HG02642 (cell line): ENCODE measurements around the gene TOR1A.
"Not testable (repeated sequence)": the region's sequence is repeated elsewhere in the genome, so short reads cannot be mapped to it uniquely, and the experiment has no call there.

Experiments
- ATAC-seq: cut with Tn5 transposase; IDR thresholded peaks from one replicate; pipeline ENCODE4 v1.9.1; 2021; ENCODE audit warnings: mild to moderate bottlenecking; ENCODE audit not compliant: unreplicated experiment, poor library complexity

TOR1A gene

DNA sequence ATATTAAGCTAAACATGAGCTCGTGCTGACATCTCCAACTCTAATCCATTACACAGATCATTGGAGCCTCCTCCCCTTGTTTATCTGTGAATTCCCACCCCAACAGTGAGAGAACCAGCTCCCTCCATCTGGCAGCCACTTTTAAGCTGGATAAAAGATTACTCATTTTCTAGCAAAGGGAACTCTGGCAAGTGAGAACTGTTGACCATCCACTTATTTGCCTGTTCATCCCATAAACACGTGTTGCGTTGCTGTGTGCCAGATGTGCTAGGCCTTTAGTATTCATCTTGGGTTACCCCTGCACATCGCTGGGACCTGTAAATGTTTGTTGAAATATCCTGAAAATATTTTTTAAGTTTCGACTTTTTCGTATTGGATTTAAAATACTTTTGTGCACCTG, 2.4 kb upstream of the TOR1A start:
- ATAC-seq = no peak

DNA sequence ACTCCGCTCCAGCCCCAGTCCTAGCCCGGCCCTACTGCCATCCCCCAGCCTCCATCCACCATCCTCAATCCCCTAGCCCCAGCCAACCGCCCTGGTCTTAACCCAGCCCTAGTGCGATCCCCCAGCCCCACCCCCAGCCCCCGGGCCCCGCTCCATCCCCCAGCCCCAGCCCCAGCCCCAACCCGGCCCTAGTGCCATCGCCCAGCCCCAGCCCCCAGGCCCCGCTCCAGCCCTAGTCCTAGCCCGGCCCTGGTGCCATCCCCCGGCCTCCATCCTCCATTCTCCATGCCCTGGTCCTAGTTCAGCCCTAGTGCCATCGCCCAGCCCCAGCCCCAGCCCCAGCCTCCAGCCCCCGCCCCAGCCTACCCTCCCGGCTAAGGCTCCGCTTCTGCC, 398 bp downstream of the TOR1A start:
- no peak for ATAC-seq

DNA sequence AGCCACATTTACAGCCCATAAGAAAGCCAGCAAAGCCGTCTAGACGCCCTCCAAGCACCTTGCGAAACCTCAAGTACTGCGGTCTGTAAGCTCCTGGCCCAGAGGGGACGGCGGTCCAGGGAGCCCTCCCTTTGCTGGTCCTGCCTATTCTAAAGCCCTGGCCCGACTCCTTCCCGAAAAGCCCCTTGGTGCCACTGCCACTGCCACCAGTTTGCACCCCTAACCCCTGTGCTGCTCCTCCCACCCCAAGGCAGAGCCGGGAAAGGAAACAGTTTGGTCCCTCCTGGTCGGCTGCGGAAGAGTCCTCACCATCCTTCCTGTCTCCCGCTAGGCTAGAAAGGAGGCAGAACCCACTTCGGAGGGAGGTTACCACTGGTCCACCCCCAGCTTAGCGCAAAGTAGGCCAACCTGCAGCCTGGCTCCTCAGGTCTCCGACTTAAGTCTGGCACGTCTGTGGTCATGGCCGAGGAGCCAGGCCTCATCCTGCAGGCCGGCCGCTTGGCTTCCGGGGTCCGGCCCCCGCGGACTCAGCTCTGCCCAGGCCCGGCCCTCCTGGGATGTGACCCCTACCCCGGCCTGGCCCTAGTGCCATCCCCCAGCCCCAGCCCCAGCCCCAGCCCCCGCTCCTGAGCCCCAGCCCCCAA, 916 bp downstream of the TOR1A start:
- ATAC-seq = no peak

DNA sequence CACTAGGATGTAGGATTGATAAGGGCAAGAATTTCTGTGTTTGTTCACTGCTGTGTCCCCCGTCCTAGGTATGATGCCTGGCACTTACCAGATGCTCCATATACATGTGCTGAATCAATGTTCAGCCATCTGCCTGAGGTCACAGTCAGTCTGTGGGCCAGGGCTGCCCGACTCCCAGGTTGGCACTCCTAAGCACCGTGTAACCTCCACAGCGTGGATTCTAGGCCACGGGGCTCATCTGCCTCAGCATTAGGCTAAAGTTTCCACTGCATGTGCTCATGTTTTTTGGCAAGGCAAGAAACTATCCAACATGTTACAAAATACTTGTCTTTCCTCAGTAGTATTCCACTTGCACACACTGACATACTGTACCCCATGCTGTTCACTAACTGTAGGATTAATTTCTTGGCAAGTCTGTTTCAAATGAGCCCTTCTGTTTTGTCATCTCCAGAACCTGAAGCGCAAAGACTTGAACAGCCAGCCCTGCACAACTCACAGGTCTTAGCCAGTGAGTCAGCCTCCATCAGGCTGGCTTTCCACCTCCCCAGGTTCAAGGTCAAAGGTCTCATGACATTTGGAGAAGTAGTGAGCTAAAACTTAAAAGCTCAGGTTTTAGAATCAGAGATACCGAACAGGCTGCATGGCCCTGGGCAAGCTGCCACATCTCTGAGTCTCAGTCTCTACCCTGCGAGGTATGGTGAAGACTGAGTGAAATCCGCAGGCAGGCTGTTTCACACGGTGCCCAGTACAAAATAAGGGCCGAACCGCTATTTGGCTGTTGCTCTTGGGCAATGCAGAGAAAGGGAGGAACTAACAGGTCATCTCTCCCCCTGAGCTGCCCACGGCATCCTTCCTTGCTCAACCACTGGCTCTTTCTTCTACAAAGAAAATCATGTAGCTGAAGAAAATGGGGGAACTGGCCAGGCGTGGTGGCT, 7.2 kb downstream of the TOR1A start:
- no peak for ATAC-seq

DNA sequence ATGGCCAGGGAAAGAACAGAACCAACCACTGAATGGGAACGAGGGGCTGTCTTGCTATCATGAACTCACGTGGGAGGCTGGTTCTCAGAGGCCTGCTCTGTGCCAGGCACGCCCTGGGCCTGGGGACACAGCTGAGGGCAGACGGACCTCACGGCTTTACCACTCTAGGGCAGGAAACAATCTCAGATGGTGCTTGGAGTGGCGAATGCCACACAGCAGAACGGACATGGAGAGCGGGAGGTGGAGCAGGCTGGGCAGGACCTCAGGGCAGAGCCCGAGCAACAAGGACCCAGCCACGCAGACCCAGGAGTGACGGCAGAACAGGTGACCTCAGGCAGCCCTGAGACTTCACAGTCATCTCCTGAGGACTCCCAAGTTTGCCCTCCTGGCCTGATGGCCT, 8.7 kb downstream of the TOR1A start:
- ATAC-seq = no peak

DNA sequence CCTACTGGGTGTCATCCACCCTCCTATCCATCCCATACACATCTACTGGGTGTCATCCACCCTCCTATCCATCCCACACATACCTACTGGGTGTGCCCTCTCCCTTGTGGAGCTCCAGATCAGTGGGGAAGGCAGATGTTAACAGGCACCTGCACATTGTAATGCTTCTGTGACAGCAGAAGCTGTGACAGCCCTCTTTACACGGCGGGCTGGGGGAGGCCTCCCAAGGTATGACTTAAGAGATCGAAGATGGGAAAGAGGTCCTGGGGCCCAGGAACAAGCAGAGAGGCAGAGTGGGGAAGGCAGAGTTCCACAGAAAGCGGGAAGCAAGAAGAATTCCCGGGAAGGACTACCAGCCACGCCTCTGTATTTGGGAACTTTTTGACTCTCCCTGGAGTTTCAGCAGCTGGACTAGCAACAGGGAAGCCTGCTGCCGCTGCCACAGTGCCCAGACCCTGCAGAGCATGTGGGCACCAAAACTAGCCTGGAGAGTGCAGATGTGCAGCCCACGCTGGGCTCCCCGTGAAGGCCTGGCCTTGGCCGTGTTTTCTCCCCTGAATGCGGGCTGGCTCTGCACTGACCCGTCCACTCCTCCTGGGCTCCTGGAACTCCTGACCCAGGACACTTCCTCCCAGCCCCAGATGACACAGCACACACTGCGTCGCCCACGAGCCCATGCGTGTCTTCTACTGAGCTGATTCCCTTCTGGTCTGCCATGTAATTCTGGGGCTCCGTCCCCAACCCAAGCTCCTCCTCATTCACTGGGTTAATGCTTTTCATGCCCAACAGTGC, 9.3 kb downstream of the TOR1A start:
- no peak for ATAC-seq

DNA sequence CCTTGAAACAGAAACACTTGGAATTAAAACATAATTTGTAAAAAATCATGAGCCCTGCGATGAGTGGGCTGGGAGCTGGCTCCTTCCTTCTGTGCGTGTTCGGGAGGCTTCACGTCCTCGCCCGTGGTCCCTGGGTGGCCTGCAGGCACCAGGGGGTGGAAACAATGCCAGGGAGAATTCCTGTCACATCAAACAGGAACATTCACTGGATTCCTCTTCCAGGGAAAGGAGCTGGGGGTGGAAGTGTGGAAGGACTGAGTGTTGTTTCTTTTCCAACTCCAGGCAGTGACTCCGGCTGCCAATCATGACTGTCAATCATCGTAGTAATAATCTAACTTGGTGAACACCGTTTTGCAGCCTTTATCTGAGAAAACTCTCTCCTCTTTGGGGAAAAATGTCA, 10.3 kb downstream of the TOR1A start:
- ATAC-seq = no peak

DNA sequence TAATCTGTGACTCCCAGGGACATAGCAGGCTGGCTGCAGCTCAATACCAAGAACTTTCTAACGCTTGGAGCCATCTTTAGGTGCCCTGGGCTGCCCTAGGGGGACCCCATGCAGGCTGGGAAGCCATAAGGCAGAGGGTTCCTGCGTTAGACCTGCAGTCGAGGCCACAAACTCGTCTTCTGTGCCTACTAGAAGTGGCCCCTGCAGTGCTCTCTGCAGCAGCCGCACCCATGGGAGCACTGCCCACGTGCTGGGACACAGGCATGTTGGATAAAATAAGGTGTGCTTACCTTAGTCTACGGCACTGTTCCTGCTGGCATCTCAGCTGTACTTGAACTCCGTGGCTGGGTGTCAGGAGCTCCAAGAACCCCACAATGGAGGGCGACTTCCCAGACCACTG, 11.6 kb downstream of the TOR1A start:
- no peak for ATAC-seq

DNA sequence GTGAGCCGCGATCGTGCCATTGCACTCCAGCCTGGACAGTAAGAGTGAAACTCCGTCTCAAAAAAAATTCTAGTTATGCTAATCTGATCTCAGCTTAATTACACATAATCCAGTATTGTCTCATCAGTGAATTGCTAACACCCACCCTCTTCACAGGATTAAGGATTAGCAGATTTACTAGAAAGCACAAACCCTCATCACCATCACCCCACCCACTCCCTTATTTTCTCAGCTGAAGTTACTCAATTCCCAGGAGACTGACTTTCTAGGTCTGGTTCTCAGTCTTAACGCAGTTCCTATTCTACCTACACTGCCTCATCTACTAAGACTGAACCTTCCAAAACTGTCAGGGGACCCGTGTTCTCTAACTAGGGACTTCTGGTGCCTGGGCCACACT, 12.0 kb downstream of the TOR1A start:
- ATAC-seq = no peak

DNA sequence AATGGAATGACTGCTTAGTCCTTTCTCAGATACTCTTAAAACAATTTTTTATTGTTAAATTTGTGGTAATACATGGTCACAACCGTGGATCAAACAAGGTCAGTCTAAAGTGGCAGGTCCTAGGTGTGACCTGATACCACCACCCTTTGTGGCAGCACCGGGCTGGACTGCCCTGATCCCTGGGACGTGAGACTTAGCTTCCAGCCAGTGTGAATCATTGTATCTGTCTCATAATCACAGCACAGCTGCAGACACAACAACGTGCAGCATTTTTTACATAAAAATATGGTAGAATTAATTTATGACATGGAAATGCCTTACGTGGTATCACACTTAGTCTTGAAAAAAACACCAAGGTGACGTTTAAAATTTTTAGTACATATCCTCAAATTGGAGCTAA, 13.1 kb downstream of the TOR1A start:
- ATAC-seq = no peak

DNA sequence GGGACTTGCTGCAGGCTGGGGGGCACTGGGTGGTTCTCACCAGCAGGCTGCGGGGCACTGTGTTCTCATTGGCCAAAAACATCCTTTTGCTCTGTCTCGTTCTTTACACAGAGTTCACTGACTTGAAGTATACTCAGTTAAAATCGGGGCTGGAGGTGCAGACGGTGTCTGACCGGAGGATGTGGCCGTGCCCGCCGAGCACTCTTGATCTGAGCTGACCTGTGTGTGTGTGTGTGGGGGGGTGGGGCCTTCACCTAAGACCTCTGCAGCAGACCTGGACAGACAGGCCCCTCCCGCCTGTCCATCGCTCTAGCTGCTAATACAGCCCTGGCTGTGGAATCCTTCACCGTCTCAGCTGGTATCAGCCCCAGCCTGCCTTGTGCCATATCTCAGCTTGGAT, 13.8 kb downstream of the TOR1A start:
- no peak for ATAC-seq

DNA sequence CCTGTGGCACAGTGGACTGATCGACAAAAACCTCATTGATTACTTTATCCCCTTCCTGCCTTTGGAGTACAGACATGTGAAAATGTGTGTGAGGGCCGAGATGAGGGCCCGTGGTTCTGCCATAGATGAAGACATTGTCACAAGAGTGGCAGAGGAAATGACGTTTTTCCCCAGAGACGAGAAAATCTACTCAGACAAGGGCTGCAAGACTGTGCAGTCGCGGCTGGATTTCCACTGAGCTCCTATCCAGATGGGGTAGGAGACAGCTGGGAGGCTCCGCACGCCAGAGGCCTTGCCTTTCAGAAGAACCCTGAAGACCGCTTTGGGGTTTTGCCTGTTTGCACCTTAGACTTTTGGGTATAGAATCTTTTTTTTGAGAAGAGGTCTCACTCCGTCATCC, 14.6 kb downstream of the TOR1A start:
- no peak for ATAC-seq

DNA sequence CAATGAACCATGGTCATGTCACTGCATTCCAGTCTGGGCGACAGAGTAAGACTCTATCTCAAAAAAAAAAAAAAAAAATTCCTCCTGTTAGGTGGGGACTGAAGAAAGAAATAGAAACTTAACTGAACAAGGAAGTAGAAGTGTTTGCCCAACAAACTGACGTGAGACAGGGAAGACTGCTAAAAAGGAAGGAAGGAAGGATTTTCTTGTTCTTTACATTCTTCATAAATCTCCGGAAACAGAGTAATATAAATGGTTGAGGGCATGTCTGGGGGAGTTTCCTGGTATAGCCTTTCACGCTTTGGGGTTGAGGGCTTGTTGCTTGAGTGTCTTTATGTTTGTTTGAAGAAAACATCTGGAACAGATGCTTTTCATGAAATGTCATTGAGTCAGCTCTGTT, 17.9 kb downstream of the TOR1A start:
- no peak for ATAC-seq

DNA sequence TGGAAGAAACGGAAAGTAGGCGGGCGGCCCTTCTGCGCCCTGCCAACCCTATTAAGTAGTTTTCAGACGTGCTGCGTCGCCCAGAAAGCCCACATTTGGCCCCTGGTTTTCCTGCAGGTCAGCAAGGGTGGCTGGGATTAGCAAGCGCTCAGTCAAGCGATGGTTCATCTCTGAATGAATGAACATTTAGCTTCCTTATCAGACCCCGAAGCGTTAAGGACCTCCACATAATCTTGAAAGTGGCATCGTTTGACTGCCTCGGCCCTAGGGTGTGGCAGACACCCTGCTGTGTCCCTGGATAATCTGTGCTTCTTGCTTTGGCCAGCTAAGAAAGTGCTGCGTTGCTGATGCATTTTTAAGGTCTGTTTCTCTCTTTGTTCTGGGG, 20.3 kb downstream of the TOR1A start:
- ATAC-seq = peak; percentile 10

DNA sequence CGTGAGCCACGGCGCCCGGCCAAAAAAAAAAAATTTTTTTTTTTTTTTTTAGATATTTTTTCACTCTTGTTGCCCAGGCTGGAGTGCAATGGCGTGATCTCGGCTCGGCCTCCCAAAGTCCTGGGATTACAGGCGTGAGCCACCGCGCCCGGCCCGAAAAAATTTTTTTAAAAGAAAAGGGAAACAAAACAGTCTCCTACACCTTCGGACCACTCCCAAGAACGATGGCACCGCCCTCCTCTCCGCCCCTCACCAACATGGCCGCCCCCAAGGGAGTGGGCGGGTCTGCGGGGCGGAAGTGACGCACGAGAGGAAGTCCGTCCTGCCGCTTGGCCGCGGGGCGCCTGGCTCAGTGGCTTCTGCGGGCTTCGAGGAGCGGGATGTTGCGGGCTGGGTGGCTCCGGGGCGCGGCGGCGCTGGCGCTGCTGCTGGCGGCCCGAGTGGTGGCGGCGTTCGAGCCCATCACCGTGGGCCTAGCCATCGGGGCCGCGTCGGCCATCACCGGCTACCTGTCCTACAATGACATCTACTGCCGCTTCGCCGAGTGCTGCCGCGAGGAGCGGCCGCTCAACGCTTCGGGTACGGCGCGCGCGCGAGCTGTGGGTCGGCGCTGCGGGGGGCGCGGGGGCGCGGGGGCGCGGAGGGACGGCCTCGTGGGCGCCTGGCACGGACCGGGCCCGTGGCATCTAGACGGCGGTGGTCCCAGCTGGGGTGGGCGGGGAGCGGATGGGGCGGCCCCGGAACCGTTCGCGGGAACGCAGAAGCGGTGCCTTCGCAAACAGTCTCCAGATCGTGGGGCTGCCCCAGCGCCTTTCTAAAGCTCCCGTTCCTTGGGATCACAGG, 20.9 kb downstream of the TOR1A start, which contains the start of gene TOR1B:
Gene TOR1B (plus strand): TSS at position 352 of the 843 bp plus-strand sequence. CDS start 29 bp downstream, at position 381.
- peak; percentile 89 for ATAC-seq

DNA sequence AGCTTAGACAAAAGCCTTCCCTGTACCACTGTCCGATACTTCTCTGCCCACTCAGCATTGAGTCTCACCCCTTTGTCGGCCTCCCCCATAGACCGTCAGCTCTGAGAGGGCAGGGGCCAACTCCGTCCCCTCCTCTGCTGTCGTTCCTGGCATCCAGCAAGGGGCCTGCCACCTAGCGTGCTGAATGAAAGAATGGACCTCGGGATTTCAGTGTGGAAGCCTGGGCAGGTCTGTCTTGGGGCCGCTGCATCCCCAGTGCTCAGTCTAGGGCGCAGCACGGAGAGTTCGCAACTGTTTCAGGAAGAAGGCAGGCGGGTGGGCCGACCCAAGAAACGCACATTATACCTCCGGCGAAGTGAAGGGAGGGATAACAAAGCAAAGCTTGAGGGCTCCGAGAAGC, 22.4 kb downstream of the TOR1A start:
- no peak for ATAC-seq

DNA sequence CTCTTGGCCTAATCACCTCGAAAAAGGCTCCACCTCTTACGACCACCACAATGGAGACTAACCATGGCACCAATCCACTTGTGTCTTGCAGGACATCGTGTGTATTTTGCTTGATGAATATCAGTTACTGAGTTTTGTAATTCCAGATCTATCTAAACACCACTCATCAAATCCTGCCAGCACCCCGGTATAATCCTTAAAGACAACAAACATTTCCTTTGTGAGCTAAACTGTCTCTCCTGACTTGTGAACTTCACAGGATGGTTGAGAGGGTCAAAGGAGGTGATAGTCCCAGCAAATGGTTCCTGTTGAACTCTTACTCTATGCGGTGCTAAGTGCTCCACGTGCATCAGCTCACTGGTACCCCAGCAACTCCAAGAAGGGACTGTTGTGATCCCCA, 25.0 kb downstream of the TOR1A start:
- ATAC-seq = no peak

DNA sequence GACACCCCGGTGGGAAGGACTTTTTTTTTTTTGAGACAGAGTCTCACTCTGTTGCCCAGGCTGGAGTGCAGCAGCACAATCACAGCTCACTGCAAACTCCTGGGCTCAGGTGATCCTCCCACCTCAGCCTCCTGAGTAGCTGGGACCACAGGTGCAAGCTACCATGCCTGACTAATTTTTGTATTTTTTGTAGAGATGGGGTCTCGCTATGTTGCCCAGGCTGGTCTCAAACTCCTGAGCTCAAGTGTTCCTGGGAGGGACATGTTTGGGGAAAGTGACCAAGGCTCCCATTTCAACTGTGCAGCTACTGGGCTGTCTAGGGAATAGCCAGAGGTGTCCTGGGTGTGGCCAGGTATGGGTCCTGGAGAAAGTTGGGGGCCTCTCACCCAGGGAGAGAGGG, 27.9 kb downstream of the TOR1A start:
- not testable (repeated sequence) for ATAC-seq

DNA sequence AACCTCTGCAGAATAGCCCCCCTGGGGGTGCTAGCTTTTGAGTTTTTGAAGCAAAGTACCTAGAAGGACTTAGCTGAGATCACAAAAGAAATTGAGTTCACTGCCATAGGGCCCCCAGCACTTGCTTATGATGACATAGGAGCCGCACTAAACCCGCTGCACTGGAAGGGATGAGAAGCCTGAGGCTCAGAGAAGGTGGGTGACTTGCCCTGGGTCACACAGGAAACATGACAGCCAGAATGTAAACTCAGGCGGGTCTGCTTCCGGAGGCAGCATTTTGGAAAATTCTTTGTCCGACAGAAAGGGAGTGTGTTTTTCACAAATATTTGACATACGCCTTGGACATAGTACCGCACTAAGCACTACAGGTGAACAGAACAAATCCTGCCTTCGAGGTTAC, 29.4 kb downstream of the TOR1A start:
- no peak for ATAC-seq

DNA sequence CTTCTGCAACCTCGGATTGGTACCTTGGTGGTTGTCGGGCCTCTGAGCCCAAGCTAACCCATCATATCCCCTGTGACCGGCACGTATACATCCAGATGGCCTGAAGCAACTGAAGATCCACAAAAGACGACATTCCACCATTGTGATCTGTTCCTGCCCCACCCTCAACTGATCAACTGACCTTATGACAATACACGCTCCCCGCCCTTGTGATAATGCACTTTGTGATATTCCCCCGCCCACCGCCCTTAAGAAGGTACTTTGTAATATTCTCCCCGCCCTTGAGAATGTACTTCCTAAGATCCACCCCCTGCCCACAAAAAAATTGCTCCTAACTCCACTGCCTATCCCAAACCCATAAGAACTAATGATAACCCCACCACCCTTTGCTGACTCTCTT, 37.5 kb downstream of the TOR1A start:
- no peak for ATAC-seq
